ENCODE measurements around the gene GPRC5A. TPM values are rescaled to one million over a fixed set of nuclear protein-coding genes. Genes with fewer than 3 reads are reported as not detected.

The GPRC5A gene
- total and polyA plus RNA-seq, 2 donors (not counting 1 experiment from before 2014, with no cell fraction given) = not detected

DNA sequence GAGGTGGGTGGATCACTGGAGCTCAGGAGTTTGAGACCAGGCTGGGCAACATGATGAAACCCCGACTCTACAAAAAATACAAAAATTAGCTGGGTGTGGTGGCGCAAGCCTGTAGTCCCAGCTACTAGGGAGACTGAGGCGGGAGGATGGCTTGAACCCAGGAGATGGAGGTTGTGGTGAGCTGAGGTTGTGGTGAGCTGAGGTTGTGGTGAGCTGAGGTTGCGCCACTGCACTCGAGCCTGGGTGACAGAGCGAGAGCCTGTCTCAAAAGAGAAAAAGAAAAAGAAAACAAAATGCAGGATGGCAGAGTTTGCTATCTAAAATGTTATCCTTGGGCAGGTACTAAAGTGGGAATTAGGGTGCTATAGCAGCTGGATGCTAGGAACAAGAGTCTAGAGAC is 10.8 kb upstream of the GPRC5A start:
- ATAC-seq (ENCODE audit: low read depth) (no peak), DNase-seq (no peak)
- TF ChIP-seq EZH2 (IDR thresholded peaks at IDR 0.05; ENCODE audit: borderline replicate concordance, insufficient read depth, low read depth, low read length, poor library complexity, severe bottlenecking) = no peak
- TF ChIP-seq, protein P1, sequence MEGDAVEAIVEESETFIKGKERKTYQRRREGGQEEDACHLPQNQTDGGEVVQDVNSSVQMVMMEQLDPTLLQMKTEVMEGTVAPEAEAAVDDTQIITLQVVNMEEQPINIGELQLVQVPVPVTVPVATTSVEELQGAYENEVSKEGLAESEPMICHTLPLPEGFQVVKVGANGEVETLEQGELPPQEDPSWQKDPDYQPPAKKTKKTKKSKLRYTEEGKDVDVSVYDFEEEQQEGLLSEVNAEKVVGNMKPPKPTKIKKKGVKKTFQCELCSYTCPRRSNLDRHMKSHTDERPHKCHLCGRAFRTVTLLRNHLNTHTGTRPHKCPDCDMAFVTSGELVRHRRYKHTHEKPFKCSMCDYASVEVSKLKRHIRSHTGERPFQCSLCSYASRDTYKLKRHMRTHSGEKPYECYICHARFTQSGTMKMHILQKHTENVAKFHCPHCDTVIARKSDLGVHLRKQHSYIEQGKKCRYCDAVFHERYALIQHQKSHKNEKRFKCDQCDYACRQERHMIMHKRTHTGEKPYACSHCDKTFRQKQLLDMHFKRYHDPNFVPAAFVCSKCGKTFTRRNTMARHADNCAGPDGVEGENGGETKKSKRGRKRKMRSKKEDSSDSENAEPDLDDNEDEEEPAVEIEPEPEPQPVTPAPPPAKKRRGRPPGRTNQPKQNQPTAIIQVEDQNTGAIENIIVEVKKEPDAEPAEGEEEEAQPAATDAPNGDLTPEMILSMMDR (IDR thresholded peaks at IDR 0.05) = no peak
- Histone ChIP-seq H3K4me3 (ENCODE audit: control extremely low read depth in 1 of 5, extremely low read depth in 1 of 5, insufficient read depth in 1 of 5, low read depth in 2 of 5, low read length in 4 of 5) (no peak overlapping the region), H3K9me3 (ENCODE audit: control extremely low read depth in 1 of 3, control insufficient read depth in 2 of 3, insufficient read depth in 1 of 3, low read length in 2 of 3) (no peaks in the 10 kb centered on the region), H3K27ac (ENCODE audit: low read length in 2 of 2) (no peak overlapping the region), H3K79me2 (ENCODE audit: control insufficient read depth, insufficient read depth, low read length) (no peaks in the 10 kb centered on the region), H3K36me3 (replicated peaks in 1 of 2; ENCODE audit: control extremely low read depth in 1 of 2, control insufficient read depth in 1 of 2, extremely low read depth in 1 of 2, insufficient read depth in 2 of 2, low read length in 1 of 2) (no peaks in the 10 kb centered on the region), H3K9ac (ENCODE audit: low read length) (no peak overlapping the region), H3K27me3 (replicated peaks in 1 of 4; ENCODE audit: control extremely low read depth in 1 of 4, control insufficient read depth in 3 of 4, insufficient read depth in 4 of 4, low read length in 3 of 4) (no peaks in the 10 kb centered on the region), H2AFZ (ENCODE audit: insufficient read depth, low read depth, low read length, poor library complexity, severe bottlenecking) (no peak overlapping the region), H3K4me1 (ENCODE audit: control insufficient read depth in 2 of 2, insufficient read depth in 2 of 2, low read length in 2 of 2) (no peaks in the 10 kb centered on the region), H4K20me1 (ENCODE audit: control insufficient read depth, insufficient read depth, low read length, poor library complexity, severe bottlenecking) (no peaks in the 10 kb centered on the region), H3K4me2 (replicated peaks; ENCODE audit: low read depth, low read length, poor library complexity, severe bottlenecking) (no peak overlapping the region)
- Mint-ChIP-seq H3K27ac (no peak overlapping the region), H3K4me3 (no peak overlapping the region), H3K4me1 (no peaks in the 10 kb centered on the region), H3K9me3 (ENCODE audit: insufficient read depth) (no peaks in the 10 kb centered on the region), H3K27me3 (peaks cover 8% of the 10 kb centered on the region)
- POLR2A ChIA-PET = no interaction called here
- CTCF ChIA-PET = no interaction called here
- intact Hi-C loops (cut with micrococcal nuclease) = no loop called here
- 68% methylated on average over 6 of the region's 6 CpGs for WGBS (ENCODE audit: insufficient coverage)

DNA sequence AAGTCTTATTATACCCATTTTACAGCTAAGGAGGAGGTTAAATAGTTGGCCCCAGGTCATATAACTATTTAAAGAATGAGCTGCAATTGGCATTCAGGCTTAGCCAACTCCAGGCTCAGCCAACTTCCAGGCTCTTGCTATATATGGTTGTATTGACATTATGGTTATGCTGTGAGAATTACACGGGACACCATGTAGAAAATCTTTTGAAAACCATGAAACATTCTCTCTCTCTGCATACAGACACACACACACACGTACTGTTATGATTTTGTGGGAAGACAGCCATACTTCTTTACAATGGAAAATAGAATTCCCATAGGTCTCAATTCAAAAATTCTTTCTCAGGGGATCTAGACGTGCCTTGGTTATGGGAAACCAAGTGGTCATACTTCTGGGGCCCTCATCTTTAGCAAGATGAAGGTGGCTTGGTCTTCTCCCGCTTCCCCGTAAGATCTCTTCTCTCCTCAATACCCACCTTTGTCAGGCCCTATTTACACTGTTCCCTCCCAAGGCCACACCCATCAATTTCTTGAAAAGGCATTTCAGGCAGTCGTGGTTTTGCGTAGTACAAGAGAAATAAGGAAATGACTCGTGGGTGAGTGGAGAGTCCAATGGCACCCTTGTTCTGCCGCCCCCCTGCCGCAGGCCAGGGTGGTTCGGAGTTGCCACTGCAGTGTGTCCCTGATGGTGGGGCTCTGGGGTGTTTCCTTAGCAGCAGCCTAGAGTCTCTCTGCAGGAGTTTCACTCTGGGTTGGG is 10.0 kb upstream of the GPRC5A start:
- TF ChIP-seq, protein P1 (IDR thresholded peaks at IDR 0.05) = no peak
- TF ChIP-seq EZH2 (IDR thresholded peaks at IDR 0.05; ENCODE audit: borderline replicate concordance, insufficient read depth, low read depth, low read length, poor library complexity, severe bottlenecking) = no peak
- no peak overlapping the region for H3K9ac ChIP-seq (ENCODE audit: low read length)
- H3K79me2 ChIP-seq (ENCODE audit: control insufficient read depth, insufficient read depth, low read length) = no peaks in the 10 kb centered on the region
- DNase-seq (no peak), ATAC-seq (ENCODE audit: low read depth) (no peak)
- Mint-ChIP-seq H3K27me3 (peaks cover 10% of the 10 kb centered on the region), H3K4me1 (no peaks in the 10 kb centered on the region), H3K27ac (no peak overlapping the region), H3K9me3 (ENCODE audit: insufficient read depth) (no peaks in the 10 kb centered on the region), H3K4me3 (no peak overlapping the region)
- no peaks in the 10 kb centered on the region for H3K4me1 ChIP-seq (ENCODE audit: control insufficient read depth in 2 of 2, insufficient read depth in 2 of 2, low read length in 2 of 2)
- H3K4me2 ChIP-seq (replicated peaks; ENCODE audit: low read depth, low read length, poor library complexity, severe bottlenecking) = no peak overlapping the region
- H3K27ac ChIP-seq (ENCODE audit: low read length in 2 of 2) = no peak overlapping the region
- H2AFZ ChIP-seq (ENCODE audit: insufficient read depth, low read depth, low read length, poor library complexity, severe bottlenecking) = no peak overlapping the region
- intact Hi-C loops (cut with micrococcal nuclease) = no loop called here
- H3K4me3 ChIP-seq (ENCODE audit: control extremely low read depth in 1 of 5, extremely low read depth in 1 of 5, insufficient read depth in 1 of 5, low read depth in 2 of 5, low read length in 4 of 5) = no peak overlapping the region
- no peaks in the 10 kb centered on the region for H3K36me3 ChIP-seq (replicated peaks in 1 of 2; ENCODE audit: control extremely low read depth in 1 of 2, control insufficient read depth in 1 of 2, extremely low read depth in 1 of 2, insufficient read depth in 2 of 2, low read length in 1 of 2)
- ChIA-PET POLR2A (no interaction called here), CTCF (no interaction called here)
- 68% methylated on average over 6 of the region's 11 CpGs for WGBS (ENCODE audit: insufficient coverage)
- no peaks in the 10 kb centered on the region for H3K27me3 ChIP-seq (replicated peaks in 1 of 4; ENCODE audit: control extremely low read depth in 1 of 4, control insufficient read depth in 3 of 4, insufficient read depth in 4 of 4, low read length in 3 of 4)
- H3K9me3 ChIP-seq (ENCODE audit: control extremely low read depth in 1 of 3, control insufficient read depth in 2 of 3, insufficient read depth in 1 of 3, low read length in 2 of 3) = no peaks in the 10 kb centered on the region
- H4K20me1 ChIP-seq (ENCODE audit: control insufficient read depth, insufficient read depth, low read length, poor library complexity, severe bottlenecking) = no peaks in the 10 kb centered on the region
